ENCODE results near the gene THSD8. TPM values are rescaled to one million over a fixed set of nuclear protein-coding genes. Genes with fewer than 3 reads are reported as not detected.

THSD8 gene
- total RNA-seq, 1 donor from 2014 or later = 16.5 TPM

DNA sequence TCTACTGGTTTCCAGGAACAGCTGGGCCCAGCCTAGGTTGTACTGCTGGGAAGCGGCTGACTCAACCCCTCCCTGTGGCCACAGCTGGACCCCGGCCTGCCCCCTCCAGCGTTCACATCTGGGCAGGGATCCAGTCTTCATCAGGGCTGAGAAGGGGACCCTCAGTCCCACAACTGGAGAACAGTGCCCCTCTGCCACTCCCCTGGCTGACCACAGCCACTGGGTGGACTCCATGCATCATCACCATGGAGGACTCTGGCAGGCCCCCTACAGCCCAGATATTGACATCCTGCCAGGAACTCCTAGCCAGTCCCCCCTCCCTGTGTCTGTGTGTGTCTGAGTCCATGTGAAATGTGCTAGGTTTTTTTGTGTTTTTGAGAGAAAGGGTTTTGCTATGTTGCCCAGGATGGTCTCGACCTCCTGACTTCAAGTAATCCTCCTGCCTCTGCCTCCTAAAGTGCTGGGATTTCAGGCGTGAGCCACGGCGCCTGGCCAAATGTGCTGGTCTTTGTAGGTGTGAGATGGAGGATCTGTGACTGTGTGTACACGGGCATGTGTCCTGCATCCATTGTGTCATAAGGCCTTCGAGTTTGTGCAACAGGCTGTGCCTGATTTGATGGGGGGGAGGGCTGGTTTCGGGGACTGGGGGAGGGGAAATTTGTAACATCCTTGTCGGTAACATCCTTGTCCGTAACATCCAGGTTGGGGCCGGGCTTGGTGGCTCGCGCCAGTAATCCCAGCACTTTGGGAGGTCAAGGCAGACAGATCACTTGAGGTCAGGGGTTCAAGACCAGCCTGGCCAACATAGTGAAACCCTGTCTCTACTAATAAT lies 22.5 kb upstream of the THSD8 start:
- Mint-ChIP-seq H3K4me3 (ENCODE audit: low read depth) (peak overlapping the region; percentile 10), H3K36me3 (ENCODE audit: insufficient read depth) (no peaks in the 10 kb centered on the region), H3K4me1 (ENCODE audit: low read depth) (peaks cover 16% of the 10 kb centered on the region), H3K9me3 (ENCODE audit: low read depth) (no peaks in the 10 kb centered on the region), H3K27me3 (peaks cover 11% of the 10 kb centered on the region), H3K27ac (no peak overlapping the region)
- DNase-seq (ENCODE audit: low spot score, unreplicated experiment) = no peak
- TF ChIP-seq, protein P1, sequence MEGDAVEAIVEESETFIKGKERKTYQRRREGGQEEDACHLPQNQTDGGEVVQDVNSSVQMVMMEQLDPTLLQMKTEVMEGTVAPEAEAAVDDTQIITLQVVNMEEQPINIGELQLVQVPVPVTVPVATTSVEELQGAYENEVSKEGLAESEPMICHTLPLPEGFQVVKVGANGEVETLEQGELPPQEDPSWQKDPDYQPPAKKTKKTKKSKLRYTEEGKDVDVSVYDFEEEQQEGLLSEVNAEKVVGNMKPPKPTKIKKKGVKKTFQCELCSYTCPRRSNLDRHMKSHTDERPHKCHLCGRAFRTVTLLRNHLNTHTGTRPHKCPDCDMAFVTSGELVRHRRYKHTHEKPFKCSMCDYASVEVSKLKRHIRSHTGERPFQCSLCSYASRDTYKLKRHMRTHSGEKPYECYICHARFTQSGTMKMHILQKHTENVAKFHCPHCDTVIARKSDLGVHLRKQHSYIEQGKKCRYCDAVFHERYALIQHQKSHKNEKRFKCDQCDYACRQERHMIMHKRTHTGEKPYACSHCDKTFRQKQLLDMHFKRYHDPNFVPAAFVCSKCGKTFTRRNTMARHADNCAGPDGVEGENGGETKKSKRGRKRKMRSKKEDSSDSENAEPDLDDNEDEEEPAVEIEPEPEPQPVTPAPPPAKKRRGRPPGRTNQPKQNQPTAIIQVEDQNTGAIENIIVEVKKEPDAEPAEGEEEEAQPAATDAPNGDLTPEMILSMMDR (IDR thresholded peaks at IDR 0.05; ENCODE audit: unreplicated experiment) = no peak

DNA sequence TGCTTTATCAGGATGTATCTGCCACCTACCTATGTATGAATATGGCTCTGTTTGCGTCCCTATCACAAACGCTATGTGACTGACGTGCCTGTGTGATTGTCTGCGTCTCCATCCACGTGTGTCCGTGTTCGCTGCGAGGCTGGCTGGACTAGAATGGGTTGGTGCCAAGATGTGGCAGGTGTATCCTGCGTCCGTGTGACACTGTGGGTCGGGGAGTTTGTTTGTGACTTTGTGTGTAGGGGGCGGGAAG lies 19.8 kb upstream of the THSD8 start:
- TF ChIP-seq, protein P1 (IDR thresholded peaks at IDR 0.05; ENCODE audit: unreplicated experiment) = no peak
- H3K4me1 Mint-ChIP-seq (ENCODE audit: low read depth) = peaks cover 12% of the 10 kb centered on the region
- no peaks in the 10 kb centered on the region for H3K9me3 Mint-ChIP-seq (ENCODE audit: low read depth)
- peak overlapping the region; percentile 78 for H3K4me3 Mint-ChIP-seq (ENCODE audit: low read depth)
- H3K36me3 Mint-ChIP-seq (ENCODE audit: insufficient read depth) = no peaks in the 10 kb centered on the region
- no peak for DNase-seq (ENCODE audit: low spot score, unreplicated experiment)
- H3K27me3 Mint-ChIP-seq = peaks cover 11% of the 10 kb centered on the region
- H3K27ac Mint-ChIP-seq = peak overlapping the region; percentile 96

DNA sequence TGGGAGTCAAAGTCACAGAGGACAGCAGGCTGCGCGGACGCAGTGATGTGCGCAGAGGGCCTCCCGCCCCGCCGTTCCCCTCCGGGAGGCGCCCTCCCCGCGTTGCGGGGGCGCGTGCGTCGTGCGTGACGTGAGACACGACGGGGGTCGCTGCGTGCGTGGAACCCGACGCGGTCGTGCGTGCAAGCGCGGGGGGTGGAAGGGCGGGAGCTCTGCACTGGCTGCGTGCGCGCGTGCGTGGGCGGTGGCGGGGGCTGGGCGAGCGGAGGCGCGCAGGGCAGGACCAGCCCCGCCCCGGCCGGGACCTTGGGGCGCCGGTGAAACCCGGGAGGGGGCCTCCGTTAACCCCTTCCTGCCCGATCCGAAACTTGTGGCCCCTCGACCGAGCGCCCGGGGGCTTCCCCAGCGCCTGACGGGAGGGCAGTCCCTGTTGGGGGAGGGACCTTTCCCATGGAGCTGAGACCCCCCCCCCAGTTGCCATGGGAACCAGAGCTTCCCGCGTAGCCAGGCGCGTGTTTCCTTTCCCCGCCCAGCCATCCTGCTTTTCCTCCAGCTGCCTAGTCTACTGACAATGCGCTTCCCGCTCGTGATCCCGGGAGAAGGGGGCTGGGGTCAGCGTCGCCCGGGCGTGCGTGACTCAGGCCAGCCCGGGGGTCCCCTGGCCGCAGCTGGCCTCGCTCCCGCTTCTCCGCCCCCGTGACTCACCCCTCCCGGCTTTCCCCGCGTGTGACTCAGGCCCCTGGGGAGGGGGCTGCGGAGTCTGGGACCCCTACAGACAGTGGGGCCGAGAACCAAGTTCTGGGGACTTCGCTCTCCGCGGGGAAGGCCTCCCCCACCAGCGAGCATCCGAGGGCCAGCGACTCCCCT lies 19.2 kb upstream of the THSD8 start:
- TF ChIP-seq, protein P1 (IDR thresholded peaks at IDR 0.05; ENCODE audit: unreplicated experiment) = no peak
- peaks cover 10% of the 10 kb centered on the region for H3K4me1 Mint-ChIP-seq (ENCODE audit: low read depth)
- H3K36me3 Mint-ChIP-seq (ENCODE audit: insufficient read depth) = no peaks in the 10 kb centered on the region
- no peaks in the 10 kb centered on the region for H3K9me3 Mint-ChIP-seq (ENCODE audit: low read depth)
- DNase-seq (ENCODE audit: low spot score, unreplicated experiment) = no peak
- peak overlapping the region; percentile 78 for H3K4me3 Mint-ChIP-seq (ENCODE audit: low read depth)
- peak overlapping the region; percentile 96 for H3K27ac Mint-ChIP-seq
- peaks cover 11% of the 10 kb centered on the region for H3K27me3 Mint-ChIP-seq

DNA sequence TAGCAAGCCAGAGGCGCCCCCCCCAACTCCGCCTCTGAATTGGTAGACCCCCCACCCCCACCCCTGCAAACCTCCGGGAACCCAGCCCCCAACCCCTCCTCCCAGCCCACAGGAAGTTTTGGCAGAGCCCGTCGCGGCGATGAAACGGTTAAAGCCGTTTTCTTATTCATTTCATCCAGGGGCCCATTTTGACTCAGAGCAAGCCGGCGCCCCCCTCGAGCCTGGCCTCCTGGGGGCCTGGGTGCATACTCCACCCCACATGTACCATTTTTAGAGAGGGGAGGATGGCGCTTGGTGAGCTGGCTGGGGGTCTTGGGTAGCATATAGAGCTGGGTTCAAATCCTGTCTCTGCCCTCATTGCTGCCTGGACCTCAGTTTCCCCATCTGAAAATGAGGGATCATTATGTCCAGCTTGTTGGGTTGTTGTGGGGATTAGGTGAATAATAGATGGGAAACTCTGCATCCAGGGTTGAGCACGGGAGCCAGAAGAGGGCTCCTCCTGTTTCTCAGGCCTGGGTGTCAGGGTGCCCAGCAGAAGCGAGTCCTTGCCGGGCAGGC lies 18.5 kb upstream of the THSD8 start:
- Mint-ChIP-seq H3K4me3 (ENCODE audit: low read depth) (peak overlapping the region; percentile 65), H3K4me1 (ENCODE audit: low read depth) (peaks cover 8% of the 10 kb centered on the region), H3K27ac (peak overlapping the region; percentile 29), H3K9me3 (ENCODE audit: low read depth) (no peaks in the 10 kb centered on the region), H3K36me3 (ENCODE audit: insufficient read depth) (no peaks in the 10 kb centered on the region), H3K27me3 (peaks cover 10% of the 10 kb centered on the region)
- TF ChIP-seq, protein P1 (IDR thresholded peaks at IDR 0.05; ENCODE audit: unreplicated experiment) = no peak
- no peak for DNase-seq (ENCODE audit: low spot score, unreplicated experiment)

DNA sequence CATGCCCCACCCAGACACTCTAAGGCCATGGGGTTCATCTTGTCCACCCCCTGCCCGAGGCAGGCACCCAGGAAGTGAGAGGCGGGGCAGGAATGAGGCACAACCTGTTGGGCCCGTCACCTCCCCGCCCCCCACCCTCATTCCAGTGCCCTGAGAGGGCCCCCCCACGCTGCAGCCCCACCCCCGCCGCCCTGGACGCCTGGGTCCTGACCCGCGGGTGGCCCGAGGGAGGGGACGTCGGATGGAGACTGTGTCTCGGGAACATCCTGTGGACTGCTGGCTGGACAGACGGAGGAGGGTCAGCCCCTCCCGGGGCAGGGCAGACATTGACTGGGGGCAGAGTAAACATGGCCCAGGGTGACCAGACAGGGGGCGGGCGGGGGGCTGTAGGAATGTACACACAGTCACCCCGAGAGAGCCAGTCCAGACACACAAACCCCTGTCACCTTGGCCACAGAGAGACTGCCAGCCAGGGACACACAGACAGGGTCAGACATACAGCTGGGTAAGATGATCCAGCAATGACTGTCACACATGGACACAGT lies 17.9 kb upstream of the THSD8 start:
- Mint-ChIP-seq H3K27me3 (peaks cover 7% of the 10 kb centered on the region), H3K36me3 (ENCODE audit: insufficient read depth) (no peaks in the 10 kb centered on the region), H3K27ac (peak overlapping the region; percentile 29), H3K4me3 (ENCODE audit: low read depth) (peak overlapping the region; percentile 65), H3K9me3 (ENCODE audit: low read depth) (no peaks in the 10 kb centered on the region), H3K4me1 (ENCODE audit: low read depth) (peaks cover 7% of the 10 kb centered on the region)
- DNase-seq (ENCODE audit: low spot score, unreplicated experiment) = no peak
- TF ChIP-seq, protein P1 (IDR thresholded peaks at IDR 0.05; ENCODE audit: unreplicated experiment) = no peak
